Coronary artery (tissue), 2 donors: ENCODE measurements around the gene JCHAIN.
"Not testable (repeated sequence)": the region's sequence is repeated elsewhere in the genome, so short reads cannot be mapped to it uniquely, and the experiment has no call there.

Source experiments
- DNase-seq: peaks from one replicate; pipeline ENCODE4 v3.0.0-alpha.2; 2017; ENCODE audit warnings: low spot score
- H3K27ac ChIP-seq, 2 donors: fragments of 200-600 bp; sonication (generic); one replicate each; pipeline ENCODE4 v1.5.1; 2016 to 2019
- H3K4me3 ChIP-seq: fragments of 200-600 bp; sonication (generic); 2 replicates; pipeline ENCODE4 v1.5.1; 2016; ENCODE audit warnings: mild to moderate bottlenecking, moderate library complexity
- TF ChIP-seq, protein P1 (sequence below): fragments of 200-600 bp; sonication (generic); IDR thresholded peaks from one replicate; pipeline ENCODE4 v1.5.1; 2019; ENCODE audit warnings: antibody characterized with exemption

Gene JCHAIN

DNA sequence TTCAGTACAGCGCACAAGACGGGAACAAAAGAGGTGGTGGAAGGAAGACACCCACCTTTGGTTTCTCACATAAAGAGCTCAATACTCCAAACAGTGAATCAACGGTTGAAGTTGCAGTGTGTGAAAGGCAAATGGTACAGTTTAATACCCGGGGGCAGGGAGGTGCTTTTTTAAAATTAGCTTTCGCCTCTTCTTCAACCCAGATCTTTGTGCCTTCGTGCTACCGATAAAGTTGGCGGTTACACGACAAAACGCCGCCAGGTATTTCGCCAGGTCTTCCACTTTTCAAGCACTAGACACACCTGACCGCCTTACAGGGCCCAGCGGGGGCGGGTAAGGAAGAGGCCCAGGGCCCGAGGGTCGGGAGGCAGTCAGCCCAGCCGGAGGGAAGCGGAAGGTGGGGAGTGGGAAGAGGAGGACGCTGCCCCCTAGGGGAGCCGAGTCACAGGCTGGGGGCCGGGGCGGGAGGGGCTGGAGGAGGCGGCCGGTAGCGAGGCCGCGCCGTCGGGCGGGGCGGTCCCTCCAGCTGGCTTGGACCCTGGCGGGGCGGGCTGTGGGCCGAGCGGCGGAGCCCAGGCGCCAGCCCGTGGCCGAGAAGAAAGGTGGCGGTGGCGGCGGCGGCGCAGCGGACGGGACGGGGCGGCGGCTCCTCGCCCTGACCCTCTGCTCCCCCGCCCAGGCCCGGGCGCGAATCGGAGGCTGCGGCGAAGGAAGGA is 38.1 kb upstream of the JCHAIN start:
- TF ChIP-seq, protein P1, sequence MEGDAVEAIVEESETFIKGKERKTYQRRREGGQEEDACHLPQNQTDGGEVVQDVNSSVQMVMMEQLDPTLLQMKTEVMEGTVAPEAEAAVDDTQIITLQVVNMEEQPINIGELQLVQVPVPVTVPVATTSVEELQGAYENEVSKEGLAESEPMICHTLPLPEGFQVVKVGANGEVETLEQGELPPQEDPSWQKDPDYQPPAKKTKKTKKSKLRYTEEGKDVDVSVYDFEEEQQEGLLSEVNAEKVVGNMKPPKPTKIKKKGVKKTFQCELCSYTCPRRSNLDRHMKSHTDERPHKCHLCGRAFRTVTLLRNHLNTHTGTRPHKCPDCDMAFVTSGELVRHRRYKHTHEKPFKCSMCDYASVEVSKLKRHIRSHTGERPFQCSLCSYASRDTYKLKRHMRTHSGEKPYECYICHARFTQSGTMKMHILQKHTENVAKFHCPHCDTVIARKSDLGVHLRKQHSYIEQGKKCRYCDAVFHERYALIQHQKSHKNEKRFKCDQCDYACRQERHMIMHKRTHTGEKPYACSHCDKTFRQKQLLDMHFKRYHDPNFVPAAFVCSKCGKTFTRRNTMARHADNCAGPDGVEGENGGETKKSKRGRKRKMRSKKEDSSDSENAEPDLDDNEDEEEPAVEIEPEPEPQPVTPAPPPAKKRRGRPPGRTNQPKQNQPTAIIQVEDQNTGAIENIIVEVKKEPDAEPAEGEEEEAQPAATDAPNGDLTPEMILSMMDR: peak; percentile 21
- Histone ChIP-seq H3K4me3 (peak overlapping the region; percentile 97), H3K27ac (peak overlapping the region; percentile 86 to 98)
- peak; percentile 85 for DNase-seq

- Histone ChIP-seq H3K27ac (peak overlapping the region; percentile 86 to 98), H3K4me3 (peak overlapping the region; percentile 97)
- no peak for DNase-seq
- TF ChIP-seq, protein P1: no peak
Observed at GRCh38 chr4:70703619-70704214, 37.4 kb upstream of the JCHAIN start.

DNA sequence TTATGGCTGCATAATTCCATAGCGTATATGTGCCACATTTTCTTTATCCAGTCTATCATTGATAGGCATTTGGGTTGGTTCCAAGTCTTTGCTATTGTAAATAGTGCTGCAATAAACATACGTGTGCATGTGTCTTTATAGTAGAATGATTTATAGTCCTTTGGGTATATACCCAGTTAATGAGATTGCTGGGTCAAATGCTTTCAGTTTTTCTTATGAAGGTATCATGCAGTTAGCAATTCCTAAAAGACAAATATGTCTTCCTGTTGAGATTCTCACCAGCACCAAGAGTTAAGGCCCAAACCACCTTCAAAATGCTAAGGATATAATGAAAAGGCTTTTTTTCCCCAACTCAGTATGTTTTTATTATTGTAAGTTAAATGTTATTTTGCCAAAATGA is 36.3 kb upstream of the JCHAIN start:
- DNase-seq, H3K4me3 ChIP-seq, H3K27ac ChIP-seq: not testable (repeated sequence)

DNA sequence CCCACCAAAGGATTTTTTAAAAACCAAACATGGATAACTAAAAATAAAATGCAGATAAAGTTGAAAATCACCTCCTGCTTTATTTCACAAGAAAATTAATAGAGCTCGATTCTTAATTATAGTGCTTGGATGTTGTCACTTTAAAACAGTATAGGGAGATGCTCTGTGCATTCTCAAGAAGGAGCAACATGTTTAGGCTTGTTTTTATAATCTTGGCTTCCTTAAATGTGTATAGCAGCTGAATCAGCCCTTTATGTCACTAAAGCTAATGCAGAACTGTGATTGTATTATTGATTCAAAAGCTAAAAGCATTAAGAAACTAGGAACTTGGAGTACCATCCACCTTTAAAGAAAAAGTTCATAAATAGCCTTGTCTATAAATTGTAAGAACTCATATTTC is 35.0 kb upstream of the JCHAIN start:
- no peak for DNase-seq
- no peak overlapping the region for H3K27ac ChIP-seq
- H3K4me3 ChIP-seq: no peak overlapping the region
- TF ChIP-seq, protein P1: no peak

GRCh38 chr4:70700712-70701111 is 34.4 kb upstream of the JCHAIN start:
- TF ChIP-seq, protein P1: no peak
- Histone ChIP-seq H3K27ac (no peak overlapping the region), H3K4me3 (no peak overlapping the region)
- no peak for DNase-seq

DNA sequence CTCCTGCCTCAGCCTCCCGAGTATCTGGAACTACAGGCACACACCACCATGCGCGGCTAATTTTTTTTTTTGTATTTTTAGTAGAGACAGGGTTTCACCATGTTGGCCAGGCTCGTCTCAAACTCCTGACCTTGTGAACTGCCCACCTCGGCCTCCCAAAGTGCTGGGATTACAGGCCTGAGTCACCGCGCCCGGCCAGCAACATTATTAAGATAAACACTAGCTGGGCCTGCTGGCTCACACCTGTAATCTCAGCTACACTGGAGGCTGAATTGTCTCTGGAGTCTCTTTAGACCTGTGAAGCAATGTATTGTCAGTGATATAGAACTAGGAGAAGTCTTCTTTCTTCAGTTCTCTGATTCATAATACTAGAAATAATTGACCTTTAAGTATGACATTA is 32.1 kb upstream of the JCHAIN start:
- H3K4me3 ChIP-seq, DNase-seq, H3K27ac ChIP-seq: not testable (repeated sequence)

DNA sequence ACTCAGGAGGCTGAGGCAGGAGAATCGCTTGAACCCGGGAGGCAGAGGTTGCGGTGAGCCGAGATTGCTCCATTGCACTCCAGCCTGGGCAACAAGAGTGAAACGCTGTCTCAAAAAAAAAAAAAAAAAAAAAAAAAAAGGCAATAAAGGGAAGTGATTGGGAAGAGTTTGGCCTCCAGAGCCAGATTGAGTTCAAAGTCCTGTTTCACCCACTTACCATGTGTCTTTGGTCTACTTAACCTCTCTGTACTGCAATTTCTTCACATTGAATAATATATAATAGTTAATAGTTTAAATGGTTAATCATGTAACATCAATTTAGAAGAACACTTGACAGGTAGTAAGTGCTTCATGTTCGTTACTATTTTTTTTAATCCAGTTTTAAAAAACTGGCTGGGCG is 28.3 kb upstream of the JCHAIN start:
- not testable (repeated sequence) for H3K4me3 ChIP-seq, DNase-seq, H3K27ac ChIP-seq

- Histone ChIP-seq H3K27ac (peak overlapping the region in 1 of 2 donors; percentile 33), H3K4me3 (no peak overlapping the region)
- TF ChIP-seq, protein P1: no peak
- no peak for DNase-seq
Observed at GRCh38 chr4:70691661-70692060, 25.4 kb upstream of the JCHAIN start.
